HG03520 (cell line): ENCODE measurements around the gene GRK5.

Source experiments
- ATAC-seq: cut with Tn5 transposase; IDR thresholded peaks from one replicate; pipeline ENCODE4 v1.9.1; 2021; ENCODE audit warnings: mild to moderate bottlenecking, moderate library complexity; ENCODE audit not compliant: unreplicated experiment

GRK5 gene

DNA sequence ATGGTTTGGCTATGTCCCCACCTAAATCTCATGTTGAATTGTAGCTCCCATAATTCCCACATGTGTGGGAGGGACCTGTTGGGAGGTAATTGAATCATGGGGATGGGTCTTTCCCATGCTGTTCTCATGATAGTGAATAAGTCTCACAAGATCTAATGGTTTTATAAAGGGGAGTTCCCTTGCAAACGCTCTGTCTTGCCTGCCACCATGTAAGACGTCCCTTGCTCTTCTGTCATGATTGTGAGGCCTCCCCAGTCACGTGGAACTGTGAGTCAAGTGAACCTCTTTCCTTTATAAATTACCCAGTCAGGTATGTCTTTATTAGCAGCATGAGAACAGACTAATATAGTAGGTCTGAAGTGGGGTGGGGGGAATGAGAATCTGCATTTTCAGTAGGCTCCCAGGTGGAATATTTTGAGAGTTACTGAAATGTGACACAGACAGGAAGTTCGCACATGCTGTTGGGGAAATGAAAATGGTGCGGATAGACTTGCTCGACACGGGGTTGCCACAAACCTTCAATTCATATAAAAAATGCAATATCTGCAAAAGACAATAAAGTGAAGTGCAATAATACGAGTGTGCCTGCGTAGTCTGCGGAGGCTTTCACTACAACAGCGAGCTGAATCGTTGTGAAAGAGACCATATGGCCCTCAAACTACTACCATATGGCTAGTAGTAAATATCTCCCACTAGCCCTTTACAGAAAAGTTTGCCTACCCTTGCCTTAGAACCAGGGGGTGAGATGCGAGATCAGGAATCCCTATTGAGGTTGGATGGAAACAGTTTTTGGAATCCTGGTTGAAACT lies 166.1 kb downstream of the GRK5 start:
- no peak for ATAC-seq

- no peak for ATAC-seq
Measured at GRCh38 chr10:119374236-119374635, 166.9 kb downstream of the GRK5 start.

DNA sequence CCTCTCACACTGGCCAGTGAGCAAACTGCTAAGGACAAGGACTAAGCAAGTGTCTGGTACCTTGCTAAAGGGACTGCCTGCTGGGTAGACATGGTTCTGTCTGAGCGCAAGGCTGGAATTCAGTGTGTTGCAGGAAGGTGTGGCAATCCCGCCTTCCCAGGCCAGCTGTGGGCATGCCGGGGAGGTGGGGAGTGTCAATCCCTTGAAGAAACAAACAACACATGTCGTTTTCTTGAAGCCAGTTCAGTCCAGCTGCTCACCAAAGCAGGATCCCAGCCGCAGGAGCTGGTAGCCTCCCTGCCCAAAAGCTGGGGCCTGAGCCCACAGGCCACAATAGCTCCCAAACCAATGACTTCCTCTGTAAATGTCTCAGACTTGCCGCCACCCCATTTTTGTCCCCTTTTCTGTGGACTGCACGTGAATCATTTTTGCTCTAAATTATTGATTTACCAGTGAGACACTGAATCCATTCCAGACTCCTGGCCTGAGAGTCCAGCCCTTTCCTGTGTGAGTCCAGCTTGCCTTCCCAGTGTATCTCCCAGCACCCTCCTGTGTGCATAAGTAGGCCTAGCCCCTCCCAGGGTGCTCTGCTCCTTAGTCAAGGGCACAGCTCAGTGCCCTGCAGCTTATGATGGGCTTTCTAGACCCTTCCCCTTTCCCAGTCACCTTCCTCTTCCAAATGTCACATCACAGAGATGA lies 168.4 kb downstream of the GRK5 start:
- no peak for ATAC-seq

- ATAC-seq, result no peak
Measured at GRCh38 chr10:119377451-119377957, 170.1 kb downstream of the GRK5 start.

GRCh38 chr10:119377958-119378736 lies 170.8 kb downstream of the GRK5 start:
- ATAC-seq, result no peak

DNA sequence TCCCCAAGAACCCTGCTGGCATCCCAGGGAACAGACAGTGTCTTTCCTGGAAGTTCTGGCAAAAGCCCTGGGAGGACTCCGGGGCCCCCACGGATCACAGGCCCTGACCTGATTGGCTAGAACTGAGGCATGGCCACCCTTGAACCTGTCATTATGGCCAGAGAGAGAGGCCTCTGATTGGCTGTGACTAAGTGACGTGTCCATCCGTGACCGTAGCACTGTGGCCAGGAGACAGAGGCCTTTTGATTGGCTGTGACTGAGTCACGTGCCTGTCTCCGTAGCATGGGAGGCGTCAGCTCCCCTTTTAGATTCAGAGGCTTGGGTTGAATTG lies 171.3 kb downstream of the GRK5 start:
- no peak for ATAC-seq

DNA sequence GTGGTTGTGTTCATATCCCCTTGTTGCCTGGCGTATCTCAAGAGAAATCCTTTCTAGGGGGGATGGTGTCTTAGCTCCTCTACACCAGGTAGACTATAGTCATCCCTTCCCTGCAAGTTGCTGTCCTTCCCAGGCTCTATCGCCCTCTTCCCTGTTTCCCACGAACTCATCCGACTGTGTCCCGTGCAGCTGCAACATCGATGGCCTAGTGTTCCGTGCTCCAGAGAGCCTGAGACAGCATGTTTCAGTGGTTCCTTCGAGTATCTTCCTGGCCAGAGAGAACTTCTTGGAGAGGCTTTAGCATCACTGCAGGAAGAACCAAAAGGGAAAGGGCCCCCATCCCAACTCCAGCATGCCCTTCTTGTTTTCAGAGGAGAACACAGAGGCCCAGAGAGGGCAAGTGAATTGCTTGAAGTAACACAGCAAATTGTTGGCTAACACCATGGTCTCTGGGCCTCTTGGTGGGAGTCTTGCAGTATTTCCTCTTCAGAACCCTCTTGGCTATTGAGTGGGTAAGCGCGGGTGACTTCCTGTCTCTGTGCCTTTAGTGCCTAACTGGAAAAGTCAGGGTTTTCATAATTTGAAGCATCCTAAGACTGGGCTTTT lies 172.2 kb downstream of the GRK5 start:
- no peak for ATAC-seq

DNA sequence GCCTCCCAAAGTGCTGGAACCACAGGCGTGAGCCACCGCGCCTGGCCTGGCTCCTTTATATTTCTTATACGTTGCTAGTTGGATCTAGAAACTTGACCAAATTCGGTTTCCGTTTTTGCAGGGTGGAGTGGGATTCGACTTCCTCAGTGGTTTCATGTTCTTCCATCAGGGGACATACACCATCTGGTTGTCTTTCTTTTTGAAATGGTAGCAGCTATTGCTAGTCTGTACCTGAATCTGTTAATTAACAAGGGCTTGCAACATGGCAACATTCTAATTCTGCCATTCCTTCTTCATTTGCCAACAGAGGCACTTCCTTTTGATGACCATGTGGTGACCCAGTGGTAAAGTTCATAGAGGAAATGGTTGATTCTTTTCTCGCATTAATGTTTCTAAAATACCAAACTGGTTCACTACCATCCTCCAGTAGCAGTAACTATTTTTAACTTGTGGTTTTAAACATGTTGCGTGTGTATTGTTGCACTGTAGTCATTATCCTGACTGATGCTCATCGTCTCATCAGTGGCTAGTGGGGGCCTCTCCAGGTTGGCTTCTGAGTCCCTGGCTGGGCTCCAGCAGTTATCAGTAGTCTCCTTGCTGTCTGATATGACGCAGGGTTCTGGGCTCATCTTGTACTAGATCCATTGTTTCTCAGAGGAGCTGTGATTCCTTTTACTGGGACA lies 175.9 kb downstream of the GRK5 start:
- ATAC-seq, result no peak

DNA sequence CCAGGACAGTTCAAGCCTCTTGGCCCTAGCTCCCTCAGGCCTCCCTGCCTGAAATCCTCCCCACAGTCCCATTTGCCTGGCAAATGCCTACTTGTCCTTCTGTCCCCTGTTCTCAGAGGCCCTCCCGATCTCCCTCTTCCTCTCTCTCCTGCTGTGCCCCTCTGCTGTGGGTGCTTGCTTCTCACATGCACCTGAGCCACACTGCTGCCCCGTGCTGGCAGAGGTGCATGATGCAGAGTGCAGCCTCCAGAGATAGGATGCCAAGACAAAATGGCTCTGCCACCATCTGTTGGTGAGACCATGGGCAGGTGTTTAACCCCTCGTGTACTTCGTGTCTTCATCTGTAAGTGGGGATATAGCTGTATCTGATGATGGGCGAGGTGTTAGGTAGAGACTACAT lies 176.8 kb downstream of the GRK5 start:
- no peak for ATAC-seq

GRCh38 chr10:119386666-119387065 lies 179.3 kb downstream of the GRK5 start:
- ATAC-seq, result no peak

- no peak for ATAC-seq
Measured at GRCh38 chr10:119388849-119389345, 181.5 kb downstream of the GRK5 start.

GRCh38 chr10:119391440-119392251 lies 184.3 kb downstream of the GRK5 start:
- ATAC-seq, result no peak

DNA sequence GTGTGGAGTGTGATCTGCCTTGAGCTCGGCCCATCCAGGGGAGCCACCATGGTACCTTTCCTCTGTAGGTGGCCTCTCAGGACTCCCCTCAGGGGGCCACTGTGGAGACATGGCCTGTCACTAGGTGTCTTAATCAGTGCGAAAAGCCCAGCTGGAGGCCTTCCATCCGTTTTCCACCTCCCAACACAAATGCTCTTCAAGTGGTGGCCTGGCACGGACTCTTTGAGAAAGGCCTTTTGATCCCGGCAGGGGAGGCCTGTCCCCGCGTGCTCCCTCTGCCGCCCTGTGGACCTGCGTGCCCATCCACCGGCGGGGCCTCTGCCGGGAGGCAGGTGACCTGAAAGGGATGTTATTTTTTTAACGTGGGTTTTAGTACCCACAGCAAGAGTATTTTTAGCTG lies 185.6 kb downstream of the GRK5 start:
- ATAC-seq, result no peak

GRCh38 chr10:119393421-119393820 lies 186.1 kb downstream of the GRK5 start:
- no peak for ATAC-seq

GRCh38 chr10:119393845-119394244 lies 186.5 kb downstream of the GRK5 start:
- no peak for ATAC-seq

DNA sequence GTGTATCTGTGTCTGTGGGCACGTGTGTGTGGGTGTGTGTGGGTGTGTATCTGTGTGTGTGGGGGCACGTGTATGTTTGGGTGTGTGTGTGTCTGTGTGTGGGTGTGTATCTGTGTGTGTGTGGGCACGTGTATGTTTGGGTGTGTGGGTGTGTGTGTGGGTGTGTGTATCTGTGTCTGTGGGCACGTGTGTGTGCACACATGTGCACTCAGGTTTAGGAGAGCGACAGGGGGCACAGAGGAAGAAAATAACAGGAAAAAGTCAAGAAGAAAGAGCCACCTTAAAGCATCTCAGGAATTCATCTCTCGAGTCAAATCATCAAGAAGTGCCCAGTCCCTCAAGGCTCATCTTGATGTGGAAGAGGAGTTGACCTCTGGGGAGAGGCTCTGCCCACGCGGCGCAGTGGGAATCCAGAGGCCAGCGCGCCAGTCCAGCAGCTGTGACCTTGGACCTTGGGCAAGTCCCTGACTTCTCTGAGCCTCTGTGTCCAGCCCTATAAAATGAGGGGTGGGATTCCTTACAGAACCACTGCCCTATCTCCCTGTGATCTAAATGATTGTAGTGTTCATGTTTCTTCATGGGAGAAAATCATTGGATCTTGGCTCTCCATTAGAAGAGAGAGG lies 187.4 kb downstream of the GRK5 start:
- ATAC-seq, result no peak

DNA sequence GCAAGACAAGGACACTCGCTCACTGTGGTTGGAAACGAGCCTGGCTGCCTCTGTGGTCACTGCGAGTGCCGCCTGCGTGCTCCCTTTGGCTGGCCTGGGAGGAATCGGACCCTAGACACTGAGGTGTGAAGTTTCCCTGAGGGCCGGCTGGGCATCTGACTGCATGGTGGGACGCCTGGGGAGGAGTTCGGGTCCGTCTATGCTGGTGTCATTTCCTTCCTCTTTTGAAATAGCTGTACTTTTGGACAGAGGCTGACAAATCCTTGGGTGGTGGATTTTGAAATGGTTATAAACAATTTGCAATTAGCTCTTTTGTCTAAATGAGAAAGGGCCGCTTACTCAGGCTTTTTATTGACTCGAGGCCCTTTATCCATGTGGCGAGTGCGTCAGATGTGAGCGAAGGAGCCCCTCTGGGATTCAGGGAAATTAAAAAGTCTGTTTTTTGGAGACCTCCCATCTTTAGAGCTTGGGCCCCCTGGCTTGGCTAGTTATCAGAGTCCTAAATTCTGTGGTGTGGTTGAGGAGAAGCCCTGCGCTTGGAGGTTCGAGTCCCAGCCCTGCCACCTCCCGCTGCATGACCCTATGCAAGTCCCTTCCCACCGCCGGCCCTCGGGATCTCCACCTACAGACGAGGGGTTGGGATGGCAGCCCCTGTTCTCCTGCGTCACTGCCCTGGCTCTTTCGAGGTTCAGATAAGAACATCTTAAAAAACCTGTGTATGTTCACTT lies 188.1 kb downstream of the GRK5 start:
- ATAC-seq, result no peak

GRCh38 chr10:119396008-119396708 lies 188.8 kb downstream of the GRK5 start:
- no peak for ATAC-seq
